ELF-1 (cell line): ENCODE results near the gene RBFOX1.
A peak's percentile ranks its signal among the peaks of the same experiment; 100 is the strongest.

ENCODE experiments used
- DNase-seq: peaks from one replicate; pipeline ENCODE4 v3.0.0-alpha.2; 2016; ENCODE audit warnings: low read depth, low spot score

Gene RBFOX1

GRCh38 chr16:7597677-7598076 is 265.0 kb downstream of the RBFOX1 start:
- DNase-seq = no peak

- DNase-seq = no peak
Measured at GRCh38 chr16:7601100-7601499, 268.5 kb downstream of the RBFOX1 start.

- peak; percentile 5 for DNase-seq
Measured at GRCh38 chr16:7602291-7602950, 269.8 kb downstream of the RBFOX1 start.

- no peak for DNase-seq
Measured at GRCh38 chr16:7605812-7606211, 273.2 kb downstream of the RBFOX1 start.

GRCh38 chr16:7612671-7613070 is 280.0 kb downstream of the RBFOX1 start:
- DNase-seq = no peak

GRCh38 chr16:7613518-7613917 is 280.9 kb downstream of the RBFOX1 start:
- DNase-seq = no peak

- no peak for DNase-seq
Measured at GRCh38 chr16:7614021-7614795, 281.6 kb downstream of the RBFOX1 start.

GRCh38 chr16:7615565-7615964 is 282.9 kb downstream of the RBFOX1 start:
- DNase-seq = no peak

- no peak for DNase-seq
Measured at GRCh38 chr16:7624871-7625766, 292.5 kb downstream of the RBFOX1 start.

GRCh38 chr16:7628981-7629380 is 296.3 kb downstream of the RBFOX1 start:
- DNase-seq = peak; percentile 72

- DNase-seq = no peak
Measured at GRCh38 chr16:7629571-7629970, 296.9 kb downstream of the RBFOX1 start.

GRCh38 chr16:7637446-7637845 is 304.8 kb downstream of the RBFOX1 start:
- no peak for DNase-seq

- DNase-seq = no peak
Measured at GRCh38 chr16:7638306-7638705, 305.7 kb downstream of the RBFOX1 start.

- no peak for DNase-seq
Measured at GRCh38 chr16:7640334-7640733, 307.7 kb downstream of the RBFOX1 start.

- DNase-seq = no peak
Measured at GRCh38 chr16:7644176-7644575, 311.5 kb downstream of the RBFOX1 start.

- no peak for DNase-seq
Measured at GRCh38 chr16:7644811-7645210, 312.2 kb downstream of the RBFOX1 start.

GRCh38 chr16:7646821-7647500 is 314.3 kb downstream of the RBFOX1 start:
- no peak for DNase-seq

- DNase-seq = no peak
Measured at GRCh38 chr16:7650431-7650830, 317.8 kb downstream of the RBFOX1 start.

- DNase-seq = peak; percentile 14
Measured at GRCh38 chr16:7651803-7652570, 319.3 kb downstream of the RBFOX1 start.

GRCh38 chr16:7653746-7654461 is 321.3 kb downstream of the RBFOX1 start:
- DNase-seq = no peak
